Progenitor cell of endocrine pancreas (in vitro differentiated cells): ENCODE data around the gene TAF4. TPM values are rescaled to one million over a fixed set of nuclear protein-coding genes. Genes with fewer than 3 reads are reported as not detected.

Source experiments
- DNase-seq: peaks from one replicate; pipeline ENCODE4 v3.0.0; 2021; ENCODE audit warnings: low spot score; ENCODE audit not compliant: unreplicated experiment
- H3K27ac Mint-ChIP-seq: 2 replicates; pipeline ENCODE4 v1.8.0; 2021; ENCODE audit warnings: mild to moderate bottlenecking, moderate library complexity, mixed read lengths
- H3K27me3 Mint-ChIP-seq: 2 replicates; pipeline ENCODE4 v1.8.0; 2021; ENCODE audit warnings: mixed read lengths
- H3K36me3 Mint-ChIP-seq: 2 replicates; pipeline ENCODE4 v1.8.0; 2022; ENCODE audit warnings: mixed read lengths; ENCODE audit not compliant: insufficient read depth
- H3K4me1 Mint-ChIP-seq: 2 replicates; pipeline ENCODE4 v1.8.0; 2021; ENCODE audit warnings: low read depth, mixed read lengths
- H3K4me3 Mint-ChIP-seq: 2 replicates; pipeline ENCODE4 v1.8.0; 2021; ENCODE audit warnings: low read depth, mild to moderate bottlenecking, moderate library complexity, mixed read lengths
- H3K9me3 Mint-ChIP-seq: 2 replicates; pipeline ENCODE4 v1.8.0; 2021; ENCODE audit warnings: low read depth, mixed read lengths
- CTCF ChIP-seq: fragments of 200-600 bp; sonication (generic); IDR thresholded peaks from one replicate; pipeline ENCODE4 v1.5.0; 2021; ENCODE audit warnings: antibody characterized with exemption, mild to moderate bottlenecking; ENCODE audit not compliant: unreplicated experiment
- total RNA-seq: library from RNA; stranded (reverse); gene quantifications from 2 replicates; pipeline ENCODE4 v1.2.1, GENCODE V29; 2021

TAF4 gene
- total RNA-seq, 1 donor from 2014 or later = 34.7 TPM

GRCh38 chr20:62048821-62049291, 16.8 kb downstream of the TAF4 start:
- H3K36me3 Mint-ChIP-seq = no peaks in the 10 kb centered on the region
- DNase-seq = no peak
- no peaks in the 10 kb centered on the region for H3K9me3 Mint-ChIP-seq
- TF ChIP-seq CTCF = no peak
- H3K27ac Mint-ChIP-seq = no peak overlapping the region
- no peak overlapping the region for H3K4me3 Mint-ChIP-seq
- peaks cover 5% of the 10 kb centered on the region for H3K4me1 Mint-ChIP-seq
- H3K27me3 Mint-ChIP-seq = no peaks in the 10 kb centered on the region

GRCh38 chr20:62048346-62048761, 17.3 kb downstream of the TAF4 start:
- TF ChIP-seq CTCF = no peak
- Mint-ChIP-seq H3K4me3 (no peak overlapping the region), H3K27ac (no peak overlapping the region), H3K4me1 (peaks cover 5% of the 10 kb centered on the region), H3K36me3 (no peaks in the 10 kb centered on the region), H3K9me3 (no peaks in the 10 kb centered on the region), H3K27me3 (no peaks in the 10 kb centered on the region)
- DNase-seq = no peak

GRCh38 chr20:62047666-62048345, 17.9 kb downstream of the TAF4 start:
- no peak overlapping the region for H3K27ac Mint-ChIP-seq
- no peaks in the 10 kb centered on the region for H3K9me3 Mint-ChIP-seq
- DNase-seq = no peak
- TF ChIP-seq CTCF = no peak
- no peaks in the 10 kb centered on the region for H3K27me3 Mint-ChIP-seq
- H3K4me1 Mint-ChIP-seq = peaks cover 5% of the 10 kb centered on the region
- H3K4me3 Mint-ChIP-seq = no peak overlapping the region
- H3K36me3 Mint-ChIP-seq = no peaks in the 10 kb centered on the region

- no peaks in the 10 kb centered on the region for H3K27me3 Mint-ChIP-seq
- peaks cover 2% of the 10 kb centered on the region for H3K4me1 Mint-ChIP-seq
- no peak for DNase-seq
- H3K27ac Mint-ChIP-seq = no peak overlapping the region
- H3K4me3 Mint-ChIP-seq = no peak overlapping the region
- no peak for TF ChIP-seq CTCF
- no peaks in the 10 kb centered on the region for H3K9me3 Mint-ChIP-seq
- H3K36me3 Mint-ChIP-seq = no peaks in the 10 kb centered on the region
Measured at GRCh38 chr20:62046431-62046830, 19.2 kb downstream of the TAF4 start.

- Mint-ChIP-seq H3K27me3 (no peaks in the 10 kb centered on the region), H3K4me3 (no peak overlapping the region), H3K36me3 (no peaks in the 10 kb centered on the region), H3K4me1 (peaks cover 2% of the 10 kb centered on the region), H3K9me3 (no peaks in the 10 kb centered on the region), H3K27ac (no peak overlapping the region)
- no peak for TF ChIP-seq CTCF
- no peak for DNase-seq
Measured at GRCh38 chr20:62045529-62046285, 20.0 kb downstream of the TAF4 start.
